HUDEP-2 (cell line): Measurements from ENCODE around the gene SAMD10.

ENCODE experiments used
- DNase-seq, 76 experiments: peaks; one replicate each; lab custom pipeline; 2025; ENCODE audit not compliant: unreplicated experiment in 76 of 76; lab: John Stamatoyannopoulos, UW

Gene SAMD10

DNA sequence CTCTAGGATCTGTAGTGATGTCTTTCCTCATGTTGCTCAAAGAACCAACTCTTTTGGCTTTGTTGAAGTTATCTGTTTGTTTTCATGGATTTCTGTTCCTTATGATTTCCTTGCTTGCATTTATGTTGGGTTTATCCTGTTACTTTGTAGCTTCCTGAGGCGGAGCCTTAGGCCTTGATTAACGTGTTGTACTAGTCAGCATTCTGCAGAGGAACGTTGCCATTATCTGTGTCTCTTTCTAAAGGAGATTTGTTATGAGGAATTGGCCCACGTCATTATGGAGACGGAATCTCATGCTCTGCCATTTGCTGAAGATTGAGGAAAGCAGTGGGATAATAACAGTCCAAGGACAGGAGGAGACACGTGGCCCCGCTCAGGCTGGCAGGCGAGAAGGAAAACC is 53.1 kb downstream of the SAMD10 start:
- DNase-seq: no peak

DNA sequence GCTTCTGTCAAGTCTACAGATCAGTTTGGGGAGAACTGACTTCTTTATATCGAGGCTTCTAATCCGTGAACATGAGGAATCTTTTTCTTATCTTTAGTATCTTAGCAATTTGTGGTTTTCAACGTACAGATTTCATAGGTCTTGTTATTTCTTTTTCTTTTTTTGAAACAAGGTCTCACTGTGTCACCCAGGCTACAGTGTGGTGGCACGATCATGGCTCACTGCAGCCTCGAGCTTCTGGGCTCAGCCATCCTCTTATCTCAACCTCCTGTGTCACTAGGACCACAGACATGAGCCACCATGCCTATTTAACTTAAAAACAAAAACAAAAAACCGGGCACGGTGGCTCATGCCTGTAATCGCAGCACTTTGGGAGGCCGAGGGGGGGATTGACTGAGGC is 55.2 kb downstream of the SAMD10 start:
- no peak for DNase-seq
